GM19463 (cell line): Measurements from ENCODE around the gene SCO2.

Source experiments
- ATAC-seq: cut with Tn5 transposase; IDR thresholded peaks from one replicate; pipeline ENCODE4 v1.9.1; 2021; ENCODE audit warnings: mild to moderate bottlenecking, moderate library complexity; ENCODE audit not compliant: unreplicated experiment

The SCO2 gene

DNA sequence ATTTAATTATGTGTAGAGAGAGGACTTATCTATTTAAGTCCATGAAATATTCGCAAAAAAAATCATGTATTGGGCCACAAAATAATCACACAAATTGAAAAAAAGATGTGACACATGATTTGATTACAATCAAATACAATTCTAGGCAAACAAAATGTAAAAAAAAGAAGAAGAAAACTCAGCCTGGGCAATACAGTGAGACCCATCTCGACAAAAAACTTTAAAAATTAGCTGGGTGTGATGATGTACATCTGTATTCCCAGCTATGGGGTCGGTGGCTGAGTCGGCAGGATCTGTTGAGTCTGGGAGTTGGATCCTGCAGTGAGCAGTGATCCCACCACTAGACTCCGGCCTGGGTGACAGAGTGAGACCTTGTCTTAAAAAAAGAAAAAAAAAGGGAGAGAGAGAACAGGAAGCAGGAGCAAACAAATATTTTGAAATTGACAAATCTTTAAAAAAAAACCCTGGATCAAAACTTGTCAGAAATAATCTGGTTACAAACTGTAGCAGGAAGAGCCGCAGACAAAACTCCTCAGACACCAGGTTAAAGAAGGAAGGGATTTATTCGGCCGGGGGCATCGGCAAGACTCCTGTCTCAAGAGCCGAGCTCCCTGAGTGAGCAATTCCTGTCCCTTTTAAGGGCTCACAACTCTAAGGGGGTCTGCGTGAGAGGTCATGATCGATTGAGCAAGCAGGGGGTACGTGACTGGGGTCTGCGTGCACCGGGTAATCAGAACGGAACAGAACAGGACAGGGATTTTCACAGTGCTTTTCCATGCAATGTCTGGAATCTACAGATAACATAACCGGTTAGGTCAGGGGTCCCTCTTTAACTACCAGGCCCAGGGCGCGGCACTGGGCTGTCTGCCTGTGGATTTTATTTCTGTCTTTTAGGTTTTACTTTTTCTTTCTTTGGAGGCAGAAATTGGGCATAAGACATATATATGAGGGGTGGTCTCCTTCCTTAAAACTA, 7.7 kb upstream of the SCO2 start:
- no peak for ATAC-seq

DNA sequence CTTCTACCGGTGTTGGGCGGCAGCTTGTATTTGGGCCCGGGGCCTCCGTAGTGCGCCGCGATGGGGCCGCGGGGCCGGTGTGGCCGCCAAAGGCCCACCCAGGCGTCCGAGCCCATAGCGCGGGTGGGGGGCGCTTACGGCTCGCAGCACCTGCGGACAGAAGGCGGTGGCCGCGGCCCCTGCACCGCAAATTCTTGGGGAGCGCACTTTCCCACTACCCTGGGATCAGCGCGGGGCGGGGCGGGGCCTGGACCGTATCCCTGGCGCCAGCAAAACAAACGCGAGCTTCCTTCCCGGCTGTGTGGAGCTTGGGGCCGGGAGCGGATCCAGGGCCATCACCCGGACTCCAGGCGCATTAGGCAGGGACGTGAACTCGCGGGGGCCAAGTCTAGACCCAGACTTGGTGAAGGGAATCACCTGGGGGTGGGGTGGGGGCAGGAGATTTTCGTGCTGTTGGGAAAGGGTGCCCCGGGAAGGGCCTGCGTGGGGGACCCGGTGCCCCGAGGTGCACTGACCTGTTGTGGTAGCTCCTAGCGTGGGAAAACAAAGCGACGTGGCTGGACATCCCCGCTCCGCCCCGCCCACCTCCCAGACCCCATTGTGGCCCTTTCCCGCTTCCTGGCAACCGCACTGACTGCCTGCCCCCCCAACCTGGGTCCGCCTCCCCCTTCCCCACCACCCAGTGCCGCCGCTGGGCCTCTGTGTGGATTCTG, 6.7 kb upstream of the SCO2 start:
- ATAC-seq = no peak

- ATAC-seq = no peak
Observed at GRCh38 chr22:50531546-50531961, 6.2 kb upstream of the SCO2 start.

DNA sequence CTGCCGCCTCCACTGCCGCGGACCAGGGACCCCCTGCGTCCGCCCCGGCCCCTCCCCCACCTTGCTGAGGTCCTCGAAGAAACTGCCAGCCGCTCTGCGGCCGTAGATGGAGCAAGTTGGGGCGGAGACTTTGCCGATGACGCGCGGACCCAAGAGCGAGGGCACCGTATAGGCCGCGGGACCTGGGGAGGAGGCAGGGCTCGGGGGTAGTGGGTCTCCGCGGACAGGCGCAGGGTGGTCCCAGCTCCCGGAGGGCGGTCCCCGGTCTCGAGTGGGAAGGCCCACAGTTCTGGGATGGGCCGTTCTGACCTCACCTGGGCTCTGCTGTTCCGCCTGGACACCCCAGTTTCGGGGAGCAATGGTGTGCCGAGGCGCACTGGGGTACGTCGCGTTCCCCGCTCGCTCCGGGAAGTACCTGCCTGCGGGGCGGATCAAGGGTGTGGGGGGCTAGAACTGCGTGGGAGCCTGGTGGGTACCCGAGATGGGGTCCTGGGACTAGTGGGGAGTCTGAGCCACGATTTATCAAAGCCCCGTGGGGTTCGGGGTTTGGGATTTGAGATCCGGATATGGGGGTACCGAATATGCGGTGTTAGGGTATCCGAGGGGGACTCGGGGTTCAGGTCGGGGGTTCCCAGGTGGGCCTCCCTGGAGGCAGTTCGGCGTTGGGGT, 5.6 kb upstream of the SCO2 start:
- peak; percentile 22 for ATAC-seq

DNA sequence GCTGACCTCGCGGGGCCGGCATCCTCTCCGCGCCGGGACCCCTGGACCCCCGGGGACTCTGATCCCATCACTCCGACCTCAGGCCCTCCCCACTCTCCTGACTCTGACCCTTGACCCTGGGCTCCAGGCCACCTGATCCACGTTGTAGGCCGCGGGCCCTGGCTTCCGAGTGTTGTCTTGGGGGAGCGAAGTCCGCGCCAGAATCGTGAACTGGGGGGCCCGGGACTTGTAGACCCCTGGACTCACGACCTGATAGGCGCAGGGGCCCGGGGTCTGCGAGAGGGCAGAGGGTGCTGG, 5.1 kb upstream of the SCO2 start:
- no peak for ATAC-seq

DNA sequence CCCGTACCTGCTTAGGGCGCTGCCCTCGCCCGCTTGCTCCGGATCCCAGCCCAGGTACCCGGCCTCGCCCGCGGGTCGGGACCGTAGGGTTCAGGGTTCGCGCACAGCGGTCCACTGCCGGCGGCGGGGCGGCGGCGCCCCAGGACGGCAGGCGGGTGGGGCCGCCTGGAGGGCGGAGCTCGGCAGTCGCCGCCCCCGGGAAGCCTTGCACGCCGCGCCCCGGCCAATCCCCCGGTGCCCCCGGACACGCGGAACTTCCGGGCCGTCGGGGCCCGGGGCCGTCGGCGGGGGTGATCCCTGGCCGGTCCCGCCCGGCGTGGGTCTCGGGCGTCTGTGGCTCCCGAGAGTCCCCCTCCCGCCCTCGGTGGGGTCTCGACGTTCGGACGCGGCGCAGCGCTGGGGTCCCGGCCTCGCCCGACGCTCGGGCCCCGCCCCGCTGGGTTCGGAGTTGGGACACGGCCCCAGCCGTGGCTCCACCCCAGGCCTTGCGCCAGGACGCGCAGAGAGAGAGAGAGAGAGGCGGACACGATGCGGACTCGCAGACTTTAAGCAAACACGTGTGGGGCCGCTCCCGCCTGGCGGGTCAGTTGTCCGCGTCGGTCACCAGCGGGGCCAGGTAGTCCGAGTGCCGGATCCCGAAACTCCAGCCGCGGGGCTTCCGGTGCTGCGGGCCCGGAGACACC, 4.6 kb upstream of the SCO2 start, which contains the start of gene TYMP:
Gene TYMP, minus strand, starts transcription at position 116 of the 683 bp plus-strand sequence. CDS start 303 bp downstream, outside the sequence.
- peak; percentile 20 for ATAC-seq

DNA sequence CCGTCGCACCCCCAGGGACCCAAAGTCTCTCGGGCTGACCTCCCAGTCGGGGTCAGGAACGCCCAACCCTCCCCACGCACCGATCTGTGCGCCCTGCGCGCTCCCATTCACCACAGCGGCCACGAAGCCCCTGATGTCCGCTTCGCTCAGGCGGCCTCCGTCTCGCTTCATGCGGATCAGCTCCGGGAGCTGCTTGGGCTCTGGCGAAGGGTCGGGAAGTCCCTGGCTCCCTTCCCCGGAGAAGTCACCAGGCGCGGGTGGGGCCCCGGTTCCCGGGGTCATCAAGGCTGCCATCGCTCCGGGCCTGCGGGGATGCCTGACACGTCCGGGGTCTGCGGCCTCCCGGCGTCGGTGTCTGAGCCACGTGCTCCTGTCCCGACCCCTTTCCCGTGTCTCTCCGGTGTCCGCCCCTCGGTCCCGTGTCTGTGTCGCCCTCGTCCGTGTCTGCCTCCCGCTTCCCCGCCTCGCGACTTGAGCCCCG, 4.1 kb upstream of the SCO2 start:
- no peak for ATAC-seq

DNA sequence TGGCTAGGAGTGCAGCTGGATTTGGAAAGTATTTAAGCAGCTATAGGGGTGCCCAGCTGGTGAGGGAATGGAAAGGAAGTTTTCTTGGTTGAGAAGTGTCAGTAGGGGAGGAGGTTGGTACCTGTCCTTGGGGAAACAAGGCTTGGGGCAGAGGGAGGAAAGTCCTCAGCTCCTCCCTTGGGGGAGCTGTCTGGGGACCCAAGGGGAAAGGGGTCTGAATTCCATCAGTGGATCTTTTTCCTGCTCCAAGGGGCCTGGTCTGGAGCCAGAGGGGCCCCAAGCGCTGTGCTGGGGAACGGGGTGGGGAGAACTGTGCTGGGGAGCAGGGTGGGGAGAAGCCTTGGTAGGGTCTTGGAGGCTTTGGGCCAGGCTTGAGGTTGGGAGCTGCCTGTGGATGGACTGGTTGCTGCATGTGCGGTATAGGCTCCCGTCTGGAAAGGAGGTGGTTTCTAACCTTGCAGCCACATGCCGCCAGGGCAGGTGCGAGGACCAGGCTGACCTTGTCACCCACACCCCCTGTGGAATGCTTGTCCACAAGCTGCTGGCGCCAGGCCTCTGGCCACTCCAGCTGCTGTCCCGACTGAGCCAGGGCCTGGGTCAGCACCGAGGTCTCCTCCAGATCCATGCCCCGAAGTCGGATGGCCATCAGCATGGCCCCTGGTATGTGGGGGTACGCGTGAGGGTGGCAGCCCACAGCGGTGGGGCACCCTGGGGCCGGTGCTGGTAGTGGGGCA, 3.5 kb upstream of the SCO2 start:
- no peak for ATAC-seq

DNA sequence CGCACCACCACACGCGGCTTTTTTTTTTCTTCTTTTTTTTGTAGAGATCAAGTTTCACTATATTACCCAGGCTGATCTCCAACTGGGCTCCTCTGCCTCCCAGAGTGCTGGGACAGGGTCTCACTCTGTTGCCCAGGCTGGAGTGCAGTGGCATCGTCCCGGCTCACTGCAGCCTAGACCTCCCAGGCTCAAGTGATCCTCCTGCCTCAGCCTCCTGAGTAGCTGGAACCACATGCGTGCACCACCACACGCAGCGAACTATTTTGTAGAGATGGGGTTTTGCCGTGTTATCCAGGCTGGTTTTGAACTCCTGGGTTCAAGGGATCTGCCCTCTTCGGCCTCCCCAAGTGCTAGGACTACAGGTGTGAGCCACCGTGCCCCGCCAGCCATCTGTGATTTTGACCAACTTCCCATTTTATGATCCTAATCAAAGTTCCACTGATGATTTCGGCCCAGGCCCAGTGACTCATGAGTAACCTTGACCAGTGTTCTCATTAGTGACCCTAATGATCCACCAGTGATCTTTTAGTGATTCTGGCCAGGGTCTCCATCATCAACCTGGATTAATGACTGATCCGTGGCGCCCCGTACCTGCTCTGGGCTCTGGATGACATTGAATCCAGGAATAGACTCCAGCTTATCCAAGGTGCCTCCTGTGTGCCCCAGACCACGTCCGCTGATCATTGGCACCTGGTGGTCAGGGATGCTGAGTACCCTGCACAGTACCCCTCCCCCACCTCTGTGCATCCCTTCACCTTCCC, 2.7 kb upstream of the SCO2 start:
- no peak for ATAC-seq

GRCh38 chr22:50526834-50527801, 1.7 kb upstream of the SCO2 start:
- ATAC-seq = no peak

GRCh38 chr22:50526108-50526833, 873 bp upstream of the SCO2 start:
- peak; percentile 33 for ATAC-seq

DNA sequence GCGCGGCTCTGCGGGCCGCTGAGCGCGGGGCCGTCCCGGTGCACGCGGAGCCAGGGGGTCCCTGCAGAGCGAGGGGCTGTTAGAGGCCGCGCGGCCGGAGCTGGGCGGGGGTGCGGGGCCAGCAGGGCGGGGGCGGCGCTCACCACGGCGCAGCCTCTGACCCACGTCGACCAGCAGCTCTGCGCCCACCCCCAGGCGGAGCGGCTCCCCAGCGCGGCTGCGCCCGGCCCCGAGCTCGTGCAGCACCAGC, 385 bp upstream of the SCO2 start:
- ATAC-seq = peak; percentile 8

GRCh38 chr22:50524676-50525103, 708 bp downstream of the SCO2 start:
- no peak for ATAC-seq

GRCh38 chr22:50523806-50524675, 1.4 kb downstream of the SCO2 start:
- ATAC-seq = no peak

- ATAC-seq = no peak
Observed at GRCh38 chr22:50523458-50523805, 2.0 kb downstream of the SCO2 start.

- no peak for ATAC-seq
Observed at GRCh38 chr22:50522806-50523438, 2.5 kb downstream of the SCO2 start.
